CD8-positive, alpha-beta memory T cell (primary cell): ENCODE measurements around the gene UGT2B10. TPM values are rescaled to one million over a fixed set of nuclear protein-coding genes. Genes with fewer than 3 reads are reported as not detected.
"Not testable (repeated sequence)": the region's sequence is repeated elsewhere in the genome, so short reads cannot be mapped to it uniquely, and the experiment has no call there.

Source experiments
- CTCF ChIA-PET: fragments of 350-600 bp; sonication (Branson Sonifier 250); formaldehyde crosslinking; loops from one replicate; lab custom pipeline; 2021; ENCODE audit warnings: antibody characterized with exemption; lab: Charles Lee
- POLR2A ChIA-PET: fragments of 350-600 bp; sonication (Branson Sonifier 250); formaldehyde crosslinking; loops from one replicate; lab custom pipeline; 2021; ENCODE audit warnings: antibody characterized with exemption; lab: Charles Lee
- DNase-seq, 5 donors: peaks; one replicate each; pipeline versions ENCODE4 v3.0.0 to v3.0.0-alpha.2; 2020 to 2022; ENCODE audit warnings: mixed read lengths in 1 of 5
- H3K27ac ChIP-seq: one replicate; pipeline ENCODE4 v1.7.0; 2013; ENCODE audit warnings: low read depth, mild to moderate bottlenecking, low read length, moderate library complexity
- H3K27me3 ChIP-seq: 2 replicates; pipeline ENCODE4 v1.7.0; 2013; ENCODE audit warnings: low read length, mild to moderate bottlenecking; ENCODE audit not compliant: insufficient read depth, poor library complexity, severe bottlenecking
- H3K36me3 ChIP-seq: 2 replicates; pipeline ENCODE4 v1.7.0; 2013; ENCODE audit warnings: mild to moderate bottlenecking, low read length, moderate library complexity; ENCODE audit not compliant: insufficient read depth
- H3K4me1 ChIP-seq: 2 replicates; pipeline ENCODE4 v1.7.0; 2013; ENCODE audit warnings: mild to moderate bottlenecking, low read length, moderate library complexity; ENCODE audit not compliant: insufficient read depth
- H3K4me3 ChIP-seq: 2 replicates; pipeline ENCODE4 v1.7.0; 2013; ENCODE audit warnings: mild to moderate bottlenecking, low read length
- H3K9me3 ChIP-seq: 2 replicates; pipeline ENCODE4 v1.7.0; 2013; ENCODE audit warnings: mild to moderate bottlenecking, low read length
- H3K27ac Mint-ChIP-seq, 8 donors: one replicate each; pipeline ENCODE4 v1.8.0; 2020 to 2021; ENCODE audit warnings: mixed read lengths in 8 of 8, mild to moderate bottlenecking in 6 of 8, inconsistent platforms in 3 of 8, moderate library complexity in 3 of 8
- H3K27me3 Mint-ChIP-seq, 2 donors: one replicate each; pipeline ENCODE4 v1.8.0; 2020 to 2021; ENCODE audit warnings: mixed read lengths in 2 of 2, mild to moderate bottlenecking in 1 of 2, moderate library complexity in 1 of 2
- H3K36me3 Mint-ChIP-seq, 3 donors: one replicate each; pipeline ENCODE4 v1.8.0; 2020 to 2021; ENCODE audit warnings: mixed read lengths in 3 of 3, inconsistent platforms in 1 of 3, mild to moderate bottlenecking in 1 of 3
- H3K4me1 Mint-ChIP-seq, 3 donors: one replicate each; pipeline ENCODE4 v1.8.0; 2020 to 2021; ENCODE audit warnings: mixed read lengths in 3 of 3, inconsistent platforms in 1 of 3, mild to moderate bottlenecking in 1 of 3
- H3K4me3 Mint-ChIP-seq, 7 donors: one replicate each; pipeline ENCODE4 v1.8.0; 2020 to 2021; ENCODE audit warnings: mixed read lengths in 7 of 7, mild to moderate bottlenecking in 6 of 7, moderate library complexity in 4 of 7, inconsistent platforms in 2 of 7
- H3K9me3 Mint-ChIP-seq, 5 donors: one replicate each; pipeline ENCODE4 v1.8.0; 2020 to 2022; ENCODE audit warnings: mixed read lengths in 5 of 5, mild to moderate bottlenecking in 3 of 5, moderate library complexity in 2 of 5, inconsistent platforms in 1 of 5
- polyA plus RNA-seq: library from polyadenylated mRNA; unstranded; fragments of 300-500 nt; fragmentation: Illumina TruSeq; gene quantifications from one replicate; pipeline ENCODE4 v1.2.3, GENCODE V29; 2021
- total RNA-seq, 2 experiments: library from RNA; stranded (reverse); gene quantifications; one replicate each; pipeline ENCODE4 v1.2.3, GENCODE V29; 2021

UGT2B10 gene
- not detected for total RNA-seq
- polyA plus RNA-seq = not detected

DNA sequence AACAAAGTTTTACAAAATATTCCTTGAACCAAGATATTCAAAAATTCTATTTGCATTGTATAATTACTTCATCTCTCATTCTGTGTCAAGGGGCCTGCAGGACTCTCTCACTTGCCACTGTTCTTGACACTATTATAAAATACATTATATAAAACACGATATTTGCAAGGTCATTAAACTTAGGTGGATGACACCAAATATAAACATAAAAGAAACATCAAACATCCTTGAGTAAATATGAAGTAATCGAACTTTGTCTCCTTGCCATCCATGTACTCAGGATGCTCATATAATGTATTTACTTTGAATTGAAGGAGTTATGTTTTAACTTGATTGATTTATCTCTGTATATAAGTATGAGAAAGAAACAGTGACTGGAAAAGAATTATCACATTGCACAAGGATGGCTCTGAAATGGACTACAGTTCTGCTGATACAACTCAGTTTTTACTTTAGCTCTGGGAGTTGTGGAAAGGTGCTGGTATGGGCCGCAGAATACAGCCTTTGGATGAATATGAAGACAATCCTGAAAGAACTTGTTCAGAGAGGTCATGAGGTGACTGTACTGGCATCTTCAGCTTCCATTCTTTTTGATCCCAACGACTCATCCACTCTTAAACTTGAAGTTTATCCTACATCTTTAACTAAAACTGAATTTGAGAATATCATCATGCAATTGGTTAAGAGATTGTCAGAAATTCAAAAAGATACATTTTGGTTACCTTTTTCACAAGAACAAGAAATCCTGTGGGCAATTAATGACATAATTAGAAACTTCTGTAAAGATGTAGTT lies at the start of gene UGT2B10:
UGT2B10 (plus strand) TSS at position 378 of the 793 bp plus-strand sequence; CDS start at position 404, 26 bp downstream.
- H3K4me3 ChIP-seq, H3K27ac ChIP-seq, H3K27ac Mint-ChIP-seq, H3K9me3 Mint-ChIP-seq, DNase-seq, CTCF ChIA-PET, H3K27me3 ChIP-seq, H3K9me3 ChIP-seq, H3K36me3 ChIP-seq, POLR2A ChIA-PET, H3K36me3 Mint-ChIP-seq, H3K4me1 Mint-ChIP-seq, H3K27me3 Mint-ChIP-seq, H3K4me1 ChIP-seq, H3K4me3 Mint-ChIP-seq: not testable (repeated sequence)

DNA sequence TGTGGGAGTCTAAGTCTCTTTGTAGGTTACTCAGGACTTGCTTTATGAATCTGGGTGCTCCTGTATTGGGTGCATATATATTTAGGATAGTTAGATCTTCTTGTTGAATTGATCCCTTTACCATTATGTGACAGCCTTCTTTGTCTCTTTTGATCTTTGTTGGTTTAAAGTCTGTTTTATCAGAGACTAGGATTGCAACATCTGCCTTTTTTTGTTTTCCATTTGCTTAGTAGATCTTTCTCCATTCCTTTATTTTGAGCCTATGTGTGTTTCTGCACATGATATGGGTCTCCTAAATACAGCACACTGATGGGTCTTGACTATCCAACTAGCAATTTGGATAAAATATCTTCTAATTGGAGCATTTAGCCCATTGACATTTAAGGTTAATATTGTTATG lies 44.0 kb upstream of the UGT2B10 start:
- DNase-seq, H3K27ac ChIP-seq, H3K4me1 Mint-ChIP-seq, H3K27me3 ChIP-seq, H3K36me3 Mint-ChIP-seq, H3K27ac Mint-ChIP-seq, H3K4me3 Mint-ChIP-seq, H3K27me3 Mint-ChIP-seq, CTCF ChIA-PET, H3K4me3 ChIP-seq, H3K4me1 ChIP-seq, H3K36me3 ChIP-seq, H3K9me3 ChIP-seq, H3K9me3 Mint-ChIP-seq, POLR2A ChIA-PET: not testable (repeated sequence)

DNA sequence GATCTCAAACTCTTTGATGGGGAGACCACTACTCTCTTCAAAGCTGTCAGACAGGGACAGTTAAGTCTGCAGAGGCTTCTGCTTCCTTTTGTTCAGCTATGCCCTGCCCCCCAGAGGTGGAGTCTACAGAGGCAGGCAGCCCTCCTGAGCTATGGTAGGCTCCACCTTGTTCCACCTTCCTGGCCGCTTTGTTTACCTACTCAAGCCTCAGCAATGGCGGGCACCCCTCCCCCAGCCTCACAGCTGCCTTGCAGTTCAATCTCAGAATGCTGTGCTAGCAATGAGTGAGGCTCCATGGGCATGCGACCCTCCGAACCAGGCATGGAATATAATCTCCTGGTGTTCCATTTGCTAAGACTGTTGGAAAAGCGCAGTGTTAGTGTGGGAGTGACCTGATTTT lies 42.1 kb upstream of the UGT2B10 start:
- Mint-ChIP-seq H3K4me3 (no peak overlapping the region), H3K27ac (no peak overlapping the region), H3K36me3 (peaks cover 0 to 1% (median 0%) of the 10 kb centered on the region in 3 donors), H3K4me1 (no peaks in the 10 kb centered on the region), H3K9me3 (peaks cover 0 to 6% (median 2%) of the 10 kb centered on the region in 5 donors), H3K27me3 (no peaks in the 10 kb centered on the region)
- Histone ChIP-seq H3K4me3 (no peak overlapping the region), H3K36me3 (no peaks in the 10 kb centered on the region), H3K27ac (no peak overlapping the region), H3K27me3 (no peaks in the 10 kb centered on the region), H3K4me1 (no peaks in the 10 kb centered on the region), H3K9me3 (no peaks in the 10 kb centered on the region)
- ChIA-PET POLR2A (no interaction called here), CTCF (no interaction called here)
- no peak for DNase-seq

DNA sequence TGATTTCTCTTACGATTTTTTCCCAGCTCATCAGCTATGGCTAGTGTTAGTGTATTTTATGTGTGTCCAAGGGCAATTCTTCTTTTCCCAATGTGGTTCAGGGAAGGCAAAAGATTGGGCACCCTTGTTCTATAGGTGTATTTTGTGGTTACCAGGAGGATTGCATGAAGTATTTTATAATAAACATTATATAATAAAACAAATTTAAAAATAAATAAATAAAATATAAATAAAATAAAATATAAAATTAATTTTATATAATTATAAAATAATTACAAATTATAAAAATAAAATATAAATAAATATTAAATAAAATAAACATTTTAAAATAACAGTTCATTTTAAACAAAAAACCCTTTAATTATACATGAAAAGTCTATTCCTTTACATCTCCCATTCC lies 35.6 kb upstream of the UGT2B10 start:
- Histone ChIP-seq H3K36me3 (no peaks in the 10 kb centered on the region), H3K4me3 (no peak overlapping the region), H3K27me3 (no peaks in the 10 kb centered on the region), H3K9me3 (peaks cover 3% of the 10 kb centered on the region), H3K27ac (no peak overlapping the region), H3K4me1 (no peaks in the 10 kb centered on the region)
- CTCF ChIA-PET = no interaction called here
- Mint-ChIP-seq H3K4me1 (no peaks in the 10 kb centered on the region), H3K36me3 (no peaks in the 10 kb centered on the region), H3K27me3 (no peaks in the 10 kb centered on the region), H3K4me3 (no peak overlapping the region), H3K27ac (no peak overlapping the region), H3K9me3 (peaks cover 15 to 31% (median 20%) of the 10 kb centered on the region in 5 donors)
- POLR2A ChIA-PET = no interaction called here
- DNase-seq = no peak

DNA sequence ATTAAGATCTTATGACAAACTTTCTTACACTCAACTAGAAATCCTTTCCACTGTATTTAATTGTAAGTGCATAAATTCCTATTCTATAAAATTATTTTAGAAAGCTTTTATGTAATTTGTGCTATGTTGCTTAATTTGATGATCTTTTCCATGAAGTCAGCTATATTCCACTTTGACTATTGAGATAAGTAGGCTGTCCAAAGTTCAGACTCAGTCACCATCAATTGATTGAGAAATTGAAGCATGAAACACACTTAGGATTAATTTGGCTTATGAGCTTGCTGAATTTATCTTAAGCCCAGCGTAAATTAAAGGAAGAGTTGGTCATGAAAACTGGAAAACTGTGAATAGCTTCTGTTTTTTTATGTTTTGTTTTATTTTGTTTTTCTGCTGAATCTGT lies 18.7 kb upstream of the UGT2B10 start:
- Mint-ChIP-seq H3K9me3 (no peaks in the 10 kb centered on the region), H3K4me3 (no peak overlapping the region), H3K4me1 (no peaks in the 10 kb centered on the region), H3K36me3 (no peaks in the 10 kb centered on the region), H3K27me3 (no peaks in the 10 kb centered on the region), H3K27ac (no peak overlapping the region)
- Histone ChIP-seq H3K9me3 (no peaks in the 10 kb centered on the region), H3K27ac (no peak overlapping the region), H3K4me3 (no peak overlapping the region), H3K36me3 (no peaks in the 10 kb centered on the region), H3K4me1 (no peaks in the 10 kb centered on the region), H3K27me3 (no peaks in the 10 kb centered on the region)
- no peak for DNase-seq
- CTCF ChIA-PET = no interaction called here
- POLR2A ChIA-PET = interaction anchor here (0.6 kb wide), 1 partner anchor 52 kb away, joined by 3 read pairs; no protein-coding TSS in a partner anchor

DNA sequence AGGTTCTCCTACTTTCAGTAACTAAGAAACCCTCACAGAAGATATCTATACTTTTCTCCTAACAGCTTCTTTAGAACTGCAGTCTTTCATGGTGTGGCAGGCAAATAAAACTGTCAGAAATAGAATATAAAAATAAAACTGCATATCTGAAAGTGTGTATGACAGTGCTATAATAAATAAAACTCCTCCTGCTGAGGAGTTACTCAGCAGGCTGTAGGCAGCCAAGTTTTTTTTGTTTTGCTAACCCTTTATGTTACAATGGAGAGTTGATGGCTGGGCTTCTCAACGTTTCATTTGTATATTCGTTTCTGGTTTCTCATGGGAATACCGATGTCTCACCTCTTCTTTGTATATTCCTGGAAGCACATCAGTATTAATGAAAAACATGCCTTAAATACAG lies 18.2 kb upstream of the UGT2B10 start:
- H3K4me1 ChIP-seq = no peaks in the 10 kb centered on the region
- no peaks in the 10 kb centered on the region for H3K36me3 Mint-ChIP-seq
- no peaks in the 10 kb centered on the region for H3K4me1 Mint-ChIP-seq
- H3K36me3 ChIP-seq = no peaks in the 10 kb centered on the region
- no peak overlapping the region for H3K27ac ChIP-seq
- H3K27me3 ChIP-seq = no peaks in the 10 kb centered on the region
- H3K27me3 Mint-ChIP-seq = peaks cover 0 to 2% of the 10 kb centered on the region in 2 donors
- no peak for DNase-seq
- no peak overlapping the region for H3K4me3 ChIP-seq
- H3K9me3 ChIP-seq = no peaks in the 10 kb centered on the region
- ChIA-PET POLR2A (no interaction called here), CTCF (no interaction called here)
- H3K27ac Mint-ChIP-seq = no peak overlapping the region
- H3K4me3 Mint-ChIP-seq = no peak overlapping the region
- H3K9me3 Mint-ChIP-seq = no peaks in the 10 kb centered on the region

DNA sequence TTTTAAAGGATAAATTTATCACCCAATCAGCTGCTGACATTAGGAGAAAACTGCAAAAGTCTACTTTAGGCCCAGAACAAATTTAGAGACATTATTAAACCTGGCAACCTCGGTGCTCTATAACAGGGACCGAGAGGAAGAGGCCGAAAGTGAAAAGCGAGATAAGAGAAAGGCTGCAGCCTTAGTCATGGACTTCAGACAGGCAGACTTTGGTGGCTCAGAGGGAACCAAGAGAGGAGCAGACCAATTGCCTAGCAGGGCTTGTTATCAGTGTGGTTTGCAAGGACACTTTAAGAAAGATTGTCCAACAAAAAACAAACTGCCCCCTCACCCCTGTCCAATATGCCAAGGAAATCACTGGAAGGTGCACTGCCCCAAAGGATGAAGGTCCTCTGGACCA lies 12.8 kb upstream of the UGT2B10 start:
- no peak overlapping the region for H3K4me3 Mint-ChIP-seq
- peaks cover 0 to 5% (median 0%) of the 10 kb centered on the region in 5 donors for H3K9me3 Mint-ChIP-seq
- peaks cover 0 to 4% of the 10 kb centered on the region in 2 donors for H3K27me3 Mint-ChIP-seq
- H3K4me1 Mint-ChIP-seq = no peaks in the 10 kb centered on the region
- POLR2A ChIA-PET = no interaction called here
- CTCF ChIA-PET = interaction anchor here (1.3 kb wide), 1 partner anchor 305 kb away, joined by 3 read pairs; no protein-coding TSS in a partner anchor
- Histone ChIP-seq H3K9me3 (no peaks in the 10 kb centered on the region), H3K4me1 (no peaks in the 10 kb centered on the region), H3K36me3 (no peaks in the 10 kb centered on the region), H3K27me3 (no peaks in the 10 kb centered on the region), H3K27ac (no peak overlapping the region), H3K4me3 (no peak overlapping the region)
- H3K27ac Mint-ChIP-seq = no peak overlapping the region
- no peak for DNase-seq
- no peaks in the 10 kb centered on the region for H3K36me3 Mint-ChIP-seq

DNA sequence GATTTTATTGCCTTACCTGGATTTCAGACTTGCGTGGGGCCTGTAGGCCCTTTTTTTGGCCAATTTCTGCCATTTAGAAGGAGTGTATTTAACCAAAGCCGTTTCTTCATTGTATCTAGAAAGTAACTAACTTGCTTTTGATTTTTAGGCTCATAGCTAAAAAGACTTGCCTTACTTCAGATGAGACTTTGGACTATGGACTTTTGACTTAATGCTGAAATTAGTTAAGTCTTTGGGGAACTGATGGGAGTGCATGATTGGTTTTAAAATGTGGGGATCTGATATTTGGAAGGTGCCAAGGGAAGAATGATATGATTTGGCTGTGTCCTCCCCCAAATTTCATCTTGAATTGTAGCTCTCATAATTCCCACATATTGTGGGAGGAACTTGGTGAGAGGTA lies 7.7 kb upstream of the UGT2B10 start:
- no peaks in the 10 kb centered on the region for H3K36me3 ChIP-seq
- no peaks in the 10 kb centered on the region for H3K27me3 ChIP-seq
- CTCF ChIA-PET = no interaction called here
- H3K27ac Mint-ChIP-seq = no peak overlapping the region
- POLR2A ChIA-PET = no interaction called here
- no peaks in the 10 kb centered on the region for H3K4me1 ChIP-seq
- no peak overlapping the region for H3K4me3 ChIP-seq
- H3K27ac ChIP-seq = no peak overlapping the region
- no peak for DNase-seq
- no peaks in the 10 kb centered on the region for H3K4me1 Mint-ChIP-seq
- peaks cover 0 to 10% (median 0%) of the 10 kb centered on the region in 5 donors for H3K9me3 Mint-ChIP-seq
- no peaks in the 10 kb centered on the region for H3K27me3 Mint-ChIP-seq
- H3K36me3 Mint-ChIP-seq = no peaks in the 10 kb centered on the region
- no peaks in the 10 kb centered on the region for H3K9me3 ChIP-seq
- no peak overlapping the region for H3K4me3 Mint-ChIP-seq
